K562 (cell line): ENCODE results near the gene SPAG9. TPM values are rescaled to one million over a fixed set of nuclear protein-coding genes. Genes with fewer than 3 reads are reported as not detected.

Experiments used
- ATAC-seq: fragments of 200-7000 bp; cut with Tn5 transposase; 3 replicates; pipeline ENCODE4 v1.9.1; 2020; ENCODE audit warnings: moderate library complexity
- BruUV-seq: library from RNA; stranded (reverse); fragments of 400-500 nt; replicated peaks from 2 replicates; lab custom pipeline; 2021; lab: Mats Ljungman, UMichigan
- CTCF ChIA-PET: fragments of 300-600 bp; formaldehyde crosslinking; extraction: SDS; loops from one replicate; lab custom pipeline; 2021; ENCODE audit warnings: low intra/inter-chr PET ratio; lab: Yijun Ruan, JAX
- POLR2A ChIA-PET: fragments of 300-600, 350-650 bp; sonication (Branson Sonifier 250); formaldehyde crosslinking; extraction: SDS; loops from one replicate; lab custom pipeline; 2021; ENCODE audit warnings: antibody characterized with exemption, inconsistent platforms; lab: Yijun Ruan, JAX
- DNase-seq, 4 experiments: peaks; one replicate each; pipeline versions ENCODE4 v3.0.0 to v3.0.0-alpha.2; 2011 to 2018; ENCODE audit warnings: low spot score in 3 of 4, mixed read lengths in 3 of 4; ENCODE audit errors: extremely low read depth in 1 of 4
- FAIRE-seq: peaks from 2 replicates; lab custom pipeline; 2011; peaks lifted over from hg19 to GRCh38; lab: Jason Lieb, UNC
- H2AFZ ChIP-seq: 2 replicates; pipeline ENCODE4 v1.6.0; 2011; ENCODE audit warnings: low read depth, low read length, control low read depth, inconsistent platforms
- H3K27ac ChIP-seq: fragments of 200-600 bp; 3 replicates; pipeline ENCODE4 v1.8.0; 2011; ENCODE audit warnings: low read depth, mild to moderate bottlenecking, control low read depth, inconsistent platforms, low read length, moderate library complexity, mixed read lengths; ENCODE audit errors: extremely low read depth
- H3K27me3 ChIP-seq, 2 experiments: fragments of 300-600 bp in 1 of 2; 2 replicates in 1 of 2; 3 replicates in 1 of 2; pipeline versions ENCODE4 v1.6.0 to v1.8.0; 2011; ENCODE audit warnings: inconsistent platforms in 2 of 2, low read length in 2 of 2, mild to moderate bottlenecking in 1 of 2, mixed read lengths in 1 of 2, moderate library complexity in 1 of 2; ENCODE audit not compliant: control insufficient read depth in 2 of 2, insufficient read depth in 2 of 2
- H3K36me3 ChIP-seq: fragments of 300-600 bp; 3 replicates; pipeline ENCODE4 v1.8.0; 2011; ENCODE audit warnings: mild to moderate bottlenecking, low read length, inconsistent platforms; ENCODE audit not compliant: control insufficient read depth, insufficient read depth
- H3K4me1 ChIP-seq, 2 experiments: fragments of 200-600 bp in 1 of 2; replicated peaks in 1 of 2; 2 replicates in 1 of 2; 3 replicates in 1 of 2; pipeline versions ENCODE4 v1.5.1 to v1.8.0; 2011; ENCODE audit warnings: inconsistent platforms in 2 of 2, low read length in 2 of 2, mild to moderate bottlenecking in 1 of 2, mixed read lengths in 1 of 2, moderate library complexity in 1 of 2; ENCODE audit not compliant: control insufficient read depth in 2 of 2, insufficient read depth in 2 of 2
- H3K4me2 ChIP-seq: 2 replicates; pipeline ENCODE4 v1.6.1; 2011; ENCODE audit warnings: low read length, control low read depth, inconsistent platforms, mixed read lengths; ENCODE audit not compliant: insufficient read depth
- H3K4me3 ChIP-seq: fragments of 200-600 bp; sonication (generic), shearing (Covaris generic); 2 replicates; pipeline ENCODE4 v1.5.1; 2016; ENCODE audit warnings: control low read depth, inconsistent platforms
- H3K79me2 ChIP-seq: fragments of 200-600 bp; 3 replicates; pipeline ENCODE4 v1.8.0; 2011; ENCODE audit warnings: low read length, inconsistent platforms; ENCODE audit not compliant: control insufficient read depth, insufficient read depth
- H3K9ac ChIP-seq, 2 experiments: 2 replicates each; pipeline versions ENCODE4 v1.6.0 to v1.6.1; 2011; ENCODE audit warnings: low read depth in 2 of 2, low read length in 2 of 2, control low read depth in 1 of 2, inconsistent platforms in 1 of 2, mild to moderate bottlenecking in 1 of 2, mixed read lengths in 1 of 2; ENCODE audit not compliant: insufficient read depth in 1 of 2
- H3K9me1 ChIP-seq: one replicate; pipeline ENCODE4 v1.6.0; 2011; ENCODE audit warnings: inconsistent platforms, mild to moderate bottlenecking, low read length, moderate library complexity; ENCODE audit not compliant: control insufficient read depth, insufficient read depth
- H3K9me3 ChIP-seq: replicated peaks from 2 replicates; pipeline ENCODE4 v1.5.1; 2011; ENCODE audit warnings: low read depth, low read length, inconsistent platforms; ENCODE audit not compliant: control insufficient read depth, insufficient read depth
- H4K20me1 ChIP-seq: replicated peaks from 2 replicates; pipeline ENCODE4 v1.6.1; 2011; ENCODE audit warnings: low read length, inconsistent platforms, mixed read lengths; ENCODE audit not compliant: control insufficient read depth, insufficient read depth
- ATF4 ChIP-seq: fragments of 450-650 bp; formaldehyde crosslinking; IDR thresholded peaks from 2 replicates; pipeline ENCODE4 v1.4.0; 2022; ENCODE audit warnings: mild to moderate bottlenecking, moderate library complexity
- CREBBP ChIP-seq: IDR thresholded peaks from one replicate; pipeline ENCODE4 v1.6.1; 2012; ENCODE audit warnings: low read depth, mild to moderate bottlenecking, control low read depth, inconsistent platforms, low read length
- DMBX1 ChIP-seq: fragments of 250-450 bp; sonication (Bioruptor Pico); IDR thresholded peaks from 2 replicates; pipeline ENCODE4 v1.8.0; 2022; ENCODE audit warnings: inconsistent platforms, mild to moderate bottlenecking, moderate library complexity, borderline replicate concordance
- FOS ChIP-seq: IDR thresholded peaks from 3 replicates; pipeline ENCODE4 v1.6.1; 2011; ENCODE audit not compliant: insufficient read length; ENCODE audit errors: extremely low read depth
- GTF2B ChIP-seq: IDR thresholded peaks from 2 replicates; pipeline ENCODE4 v1.6.1; 2011; ENCODE audit not compliant: insufficient read length; ENCODE audit errors: extremely low read depth
- LARP7 ChIP-seq: fragments of 450-650 bp; IDR thresholded peaks from 2 replicates; pipeline ENCODE4 v1.6.1; 2016
- NCOA4 ChIP-seq: fragments of 450-650 bp; IDR thresholded peaks from 2 replicates; pipeline ENCODE4 v1.6.1; 2018; ENCODE audit warnings: mild to moderate bottlenecking; ENCODE audit not compliant: partially characterized antibody
- RB1 ChIP-seq: fragments of 450-650 bp; IDR thresholded peaks from 2 replicates; pipeline ENCODE4 v1.6.1; 2017; ENCODE audit warnings: low read depth, mild to moderate bottlenecking
- SMARCE1 ChIP-seq: fragments of 450-650 bp; IDR thresholded peaks from 2 replicates; pipeline ENCODE4 v1.7.1; 2016; ENCODE audit warnings: mild to moderate bottlenecking
- SOX6 ChIP-seq: fragments of 450-650 bp; IDR thresholded peaks from 2 replicates; pipeline ENCODE4 v1.6.1; 2014; ENCODE audit warnings: mild to moderate bottlenecking
- SP1 ChIP-seq: sonication (generic); formaldehyde crosslinking; IDR thresholded peaks from 2 replicates; pipeline ENCODE4 v1.8.1; 2022; ENCODE audit warnings: mild to moderate bottlenecking, missing genetic modification reagents
- UBTF ChIP-seq, 2 experiments: IDR thresholded peaks; 2 replicates each; pipeline ENCODE4 v1.6.1; 2012; ENCODE audit warnings: improper control_type of control experiment in 2 of 2, low read depth in 2 of 2, low read length in 2 of 2, borderline replicate concordance in 1 of 2
- ZC3H8 ChIP-seq: fragments of 450-650 bp; IDR thresholded peaks from 2 replicates; pipeline ENCODE4 v1.6.1; 2017
- ZFPM2 ChIP-seq: fragments of 250-450 bp; sonication (Bioruptor Pico); IDR thresholded peaks from 2 replicates; pipeline ENCODE4 v1.5.1; 2022; ENCODE audit warnings: mild to moderate bottlenecking
- ZNF280B ChIP-seq: fragments of 250-450 bp; sonication (Bioruptor Pico); IDR thresholded peaks from 2 replicates; pipeline ENCODE4 v1.5.1; 2021; ENCODE audit warnings: mild to moderate bottlenecking
- ZNF41 ChIP-seq: fragments of 250-450 bp; sonication (Bioruptor Pico); conservative IDR thresholded peaks from 2 replicates; pipeline ENCODE4 v1.4.0; 2020; ENCODE audit warnings: mild to moderate bottlenecking
- ZNF445 ChIP-seq: fragments of 250-450 bp; sonication (Bioruptor Pico); IDR thresholded peaks from 2 replicates; pipeline ENCODE4 v1.4.0; 2020; ENCODE audit warnings: low read depth, mild to moderate bottlenecking, moderate library complexity
- WGBS: fragments of 100-300 bp; shearing (Covaris generic); methylation state at CpG from one replicate; pipeline ENCODE4 v1.1.6; 2016; ENCODE audit warnings: low coverage, mixed read lengths; ENCODE audit not compliant: insufficient coverage; ENCODE audit errors: missing lambda C conversion rate; 5-methylcytosine and 5-hydroxymethylcytosine counted together
- in situ Hi-C: fragments of 300-500 bp; cut with MboI; formaldehyde crosslinking; loops from 4 replicates; pipeline ENCODE4 v1.15.0; 2018; ENCODE audit warnings: inconsistent platforms, mixed read lengths
- intact Hi-C: fragments of 100-400 bp; cut with micrococcal nuclease; formaldehyde crosslinking; loops from 2 replicates; pipeline ENCODE4 v1.14.2; 2022
- polyA plus RNA-seq, 8 experiments: library from polyadenylated mRNA; depleted of rRNA in 4 of 8; stranded (reverse) in 5 of 8; unstranded in 3 of 8; fragments of >200 nt; fragmentation: Nextera tagmentation in 2 of 8; fragmentation: Illumina TruSeq in 1 of 8; extraction: Ambion mirVana in 2 of 8; extraction: Trizol in 1 of 8; gene quantifications; 2 replicates each; pipeline versions ENCODE4 v1.2.1 to v1.2.3, GENCODE V29; 2011 to 2014; ENCODE audit warnings: inconsistent platforms in 1 of 8, missing spikeins in 1 of 8
- total RNA-seq, 7 experiments: library from RNA; depleted of rRNA in 6 of 7; stranded (reverse); fragments of >200 nt in 6 of 7; fragmentation: Illumina TruSeq in 2 of 7; extraction: Trizol in 2 of 7; gene quantifications; 2 replicates each; pipeline versions ENCODE4 v1.2.1 to v1.2.3, GENCODE V29; 2011 to 2021; ENCODE audit warnings: low replicate concordance in 1 of 7

The SPAG9 gene
- total and polyA plus RNA-seq, 9 of the 15 experiments (the other 6 are each of a cell fraction or from before 2014, with no cell fraction given) = 12.2 to 99.2 (median 58.2) TPM

GRCh38 chr17:51054748-51055147, 65.9 kb downstream of the SPAG9 start:
- 93% methylated on average over 4 of the region's 4 CpGs for whole genome bisulfite sequencing
- Histone ChIP-seq H3K79me2 (peaks cover 38% of the 10 kb centered on the region), H3K4me3 (no peak overlapping the region), H3K4me1 (no peaks in the 10 kb centered on the region; a peak in 1 of 5 replicates), H3K9me3 (no peaks in the 10 kb centered on the region), H4K20me1 (no peaks in the 10 kb centered on the region; the same call in 1 of the 2 replicates), H3K27ac (no peak overlapping the region), H3K9ac (no peak overlapping the region), H2AFZ (no peak overlapping the region), H3K4me2 (no peak overlapping the region), H3K27me3 (no peaks in the 10 kb centered on the region), H3K9me1 (no peaks in the 10 kb centered on the region), H3K36me3 (peaks cover 5% of the 10 kb centered on the region; the same call in 1 of the 3 replicates)
- ATAC-seq (no peak), FAIRE-seq (no peak), DNase-seq (no peak)
- intact Hi-C loops (loop anchor here (5.0 kb wide), 1 partner anchor 98 kb away; the partner anchor contains the start of gene NME1), in situ Hi-C loops (no loop called here)
- POLR2A ChIA-PET = interaction anchor here (1.4 kb wide), 1 partner anchor 53 kb away, joined by 4 read pairs; no protein-coding TSS in a partner anchor
- CTCF ChIA-PET = no interaction called here
- no TSS peak for BruUV-seq
- no peak for TF ChIP-seq ZNF280B (CRISPR knock-in tag)
- TF ChIP-seq SP1 (CRISPR knock-in tag) = no peak
- no peak for TF ChIP-seq SOX6
- no peak for TF ChIP-seq RB1
- no peak for TF ChIP-seq FOS
- no peak for TF ChIP-seq ZNF445 (CRISPR knock-in tag)
- no peak for TF ChIP-seq ZC3H8
- no peak for TF ChIP-seq DMBX1
- no peak for TF ChIP-seq ZNF41 (CRISPR knock-in tag)
- TF ChIP-seq CREBBP = no peak
- TF ChIP-seq ATF4 = no peak
- no peak for TF ChIP-seq NCOA4
- TF ChIP-seq UBTF (IDR thresholded peaks at IDR 0.05; ENCODE audit: borderline replicate concordance in 1 of 2, low read depth in 2 of 2, low read length in 2 of 2) = no peak
- TF ChIP-seq SMARCE1 = no peak
- no peak for TF ChIP-seq ZFPM2
- no peak for TF ChIP-seq GTF2B
- no peak for TF ChIP-seq LARP7
